HG03060 (cell line): Measurements from ENCODE around the gene CHSY1.

Experiments used
- ATAC-seq: cut with Tn5 transposase; IDR thresholded peaks from one replicate; pipeline ENCODE4 v1.9.1; 2021; ENCODE audit warnings: low read depth, moderate number of reproducible peaks; ENCODE audit not compliant: unreplicated experiment

The CHSY1 gene

DNA sequence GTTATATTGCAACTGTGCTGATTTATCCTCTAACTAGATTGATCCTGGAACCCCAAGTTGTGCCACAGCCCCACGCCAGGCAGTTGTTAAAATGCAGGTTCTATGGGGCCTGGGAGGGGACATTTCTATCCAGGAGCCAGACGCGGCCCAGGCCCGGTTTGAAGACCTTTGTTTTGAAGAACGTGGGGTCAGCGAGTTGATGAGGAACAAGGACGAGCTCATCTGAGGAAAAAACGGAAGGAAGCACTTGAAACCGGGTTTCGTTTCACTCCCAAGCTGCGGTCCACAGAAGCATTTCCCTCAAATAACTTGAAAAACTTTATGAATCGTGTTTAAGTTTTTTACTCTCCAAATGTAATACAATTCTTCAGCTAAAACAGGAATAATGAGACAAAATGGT is 76.4 kb downstream of the CHSY1 start:
- no peak for ATAC-seq

- no peak for ATAC-seq
These were observed 77.5 kb downstream of the CHSY1 start for GRCh38 chr15:101174152-101174920.

DNA sequence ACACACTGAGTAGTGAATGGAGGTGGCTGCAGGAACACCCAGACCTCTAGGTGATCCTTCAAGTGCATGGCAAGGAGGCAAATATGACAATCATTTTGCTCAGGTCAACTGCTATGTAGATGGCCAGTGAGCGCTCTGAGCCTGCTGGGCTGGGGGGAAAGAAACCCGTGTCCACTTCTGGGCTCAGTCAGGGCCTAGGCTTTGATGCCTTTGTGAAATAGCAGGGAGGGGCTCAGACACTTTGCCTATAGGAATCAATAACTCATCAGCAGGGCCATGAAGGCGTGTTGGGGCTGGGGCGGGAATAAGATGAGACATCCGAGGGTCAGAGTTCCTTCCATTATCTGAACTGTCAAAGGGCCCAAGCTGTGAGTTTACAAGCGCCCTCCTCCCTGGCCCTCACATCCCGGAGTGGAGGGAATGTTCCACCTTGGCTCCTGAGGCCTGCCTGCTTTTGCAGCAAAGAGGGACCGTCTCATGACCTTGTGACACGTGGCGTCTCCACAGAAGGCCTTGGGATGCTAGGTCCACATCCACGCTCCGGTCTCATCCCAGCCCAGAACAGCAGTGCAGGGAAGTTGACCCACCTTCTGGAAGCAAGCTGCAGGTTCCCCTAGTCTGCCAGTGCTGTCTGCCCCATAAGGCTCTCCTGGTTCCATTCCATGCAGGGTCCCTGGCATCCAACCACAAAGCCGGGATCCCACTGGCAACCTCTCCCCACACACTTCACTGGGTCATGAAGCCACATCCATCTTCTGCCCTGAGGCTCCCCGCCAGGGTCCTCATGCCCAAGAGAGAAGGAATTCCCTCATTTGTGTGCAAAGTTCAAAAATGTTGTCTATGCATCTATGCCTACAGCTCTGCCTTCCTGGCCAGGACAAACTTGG is 78.4 kb downstream of the CHSY1 start:
- ATAC-seq, result no peak

DNA sequence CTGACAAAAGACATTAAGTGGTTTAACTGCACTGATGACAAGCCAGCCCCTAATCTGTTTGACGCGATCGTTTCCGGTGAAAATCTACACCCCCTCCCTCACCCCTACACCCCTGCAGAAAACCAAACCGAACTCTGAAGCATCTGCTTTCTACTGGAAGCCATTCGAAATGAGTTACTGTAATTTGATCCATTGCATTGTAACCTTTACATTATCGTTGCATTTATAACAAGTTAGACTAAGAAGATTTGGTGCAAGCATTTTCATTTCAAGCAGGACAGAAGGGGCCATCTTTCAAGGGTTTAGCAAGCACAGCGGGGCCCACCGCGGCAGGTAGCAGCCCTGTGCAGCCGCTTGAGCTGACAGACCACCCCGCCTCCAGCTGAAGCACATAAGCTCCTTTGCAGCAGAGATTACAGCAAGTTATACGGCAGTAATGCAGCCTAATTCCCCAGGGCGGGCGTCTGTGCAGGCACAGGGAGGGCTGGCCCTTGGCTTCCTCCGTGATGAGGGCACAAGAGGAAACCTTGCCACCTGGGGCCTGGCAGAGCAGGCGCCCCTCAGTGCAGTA is 79.3 kb downstream of the CHSY1 start:
- no peak for ATAC-seq

DNA sequence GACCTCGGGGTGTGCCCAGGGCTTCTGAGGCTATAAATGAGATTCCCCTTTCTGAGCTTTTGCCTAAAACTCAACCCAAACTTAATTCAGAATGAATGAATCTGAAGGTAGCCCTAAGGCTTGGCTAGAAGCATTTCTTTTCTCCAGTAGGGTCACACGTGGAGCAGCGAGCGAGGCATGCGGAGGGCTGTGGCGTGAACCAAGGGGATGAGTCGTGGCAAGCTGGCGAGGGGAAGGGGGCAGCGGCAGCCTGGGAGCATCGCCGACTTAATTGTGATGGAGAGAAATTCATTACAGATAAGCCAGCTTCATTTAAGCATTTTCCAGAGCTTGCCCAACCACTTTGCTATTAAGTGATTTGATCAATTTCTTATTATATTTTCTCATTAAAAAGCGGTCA is 79.9 kb downstream of the CHSY1 start:
- ATAC-seq, result no peak

DNA sequence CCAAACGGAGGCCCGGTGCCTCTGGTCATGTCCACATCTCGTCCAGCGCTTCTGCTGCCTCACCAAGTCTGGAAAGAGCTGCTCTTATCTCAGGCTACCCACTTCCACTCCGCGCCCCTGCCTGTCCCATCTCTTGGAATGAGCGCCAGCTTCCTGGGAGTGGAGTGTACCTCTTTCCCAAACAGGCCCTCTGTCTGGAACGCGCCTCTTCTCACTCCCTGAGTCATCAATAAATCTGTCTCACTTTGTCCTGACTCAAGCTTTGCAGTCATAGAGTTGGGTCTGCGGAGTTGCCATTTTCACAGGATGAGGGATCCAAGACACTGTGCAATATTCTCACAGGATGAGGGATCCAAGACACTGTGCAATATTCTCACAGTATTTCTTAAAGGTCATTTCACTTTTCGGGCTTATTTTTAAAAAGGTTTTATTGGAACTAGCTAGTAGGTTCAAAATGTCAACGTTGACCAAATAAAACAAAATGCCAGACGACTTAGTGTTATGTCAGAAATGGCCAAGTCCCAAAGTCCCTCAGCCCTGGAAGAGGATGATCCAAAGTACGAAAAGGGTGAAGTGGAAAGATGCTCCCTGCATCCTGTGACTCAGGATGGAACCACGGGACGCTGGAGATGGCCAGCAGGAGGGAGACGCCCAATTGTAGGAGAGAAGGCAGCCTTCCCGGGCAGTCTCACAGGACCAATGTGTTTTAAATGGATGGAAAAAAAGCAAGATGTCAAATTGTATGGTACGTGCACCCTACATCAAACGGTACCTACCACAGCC is 81.1 kb downstream of the CHSY1 start:
- no peak for ATAC-seq

DNA sequence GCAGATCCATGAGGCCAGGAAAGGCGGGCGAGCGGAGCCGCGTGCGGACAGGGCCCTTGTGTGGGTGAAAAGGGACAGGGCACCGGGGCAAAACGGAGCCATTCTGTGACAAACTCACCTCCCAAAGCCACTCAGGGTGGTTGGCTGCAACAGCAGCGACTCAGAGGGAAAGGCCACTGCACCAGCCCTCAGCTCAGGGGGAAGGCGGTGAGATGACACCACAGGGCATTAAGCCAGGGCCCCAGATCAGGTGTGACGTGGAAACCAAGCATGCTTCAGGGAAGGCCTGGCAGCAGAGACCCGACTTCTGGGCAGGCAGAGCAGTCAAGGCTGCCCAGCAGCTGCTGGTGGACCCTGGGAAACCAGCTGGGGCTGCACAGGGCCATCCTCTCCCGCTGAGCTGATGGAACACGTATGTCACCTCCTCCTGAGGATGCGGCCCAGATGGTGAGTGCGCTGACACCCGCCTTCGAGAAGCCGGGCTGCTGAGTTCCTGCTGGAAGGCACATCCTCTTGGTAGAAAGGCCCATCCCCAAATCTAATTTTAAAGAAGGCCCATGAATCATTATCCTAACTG is 82.3 kb downstream of the CHSY1 start:
- no peak for ATAC-seq

- ATAC-seq, result no peak
These were observed 82.9 kb downstream of the CHSY1 start for GRCh38 chr15:101168898-101169494.

- no peak for ATAC-seq
These were observed 83.4 kb downstream of the CHSY1 start for GRCh38 chr15:101168463-101168824.

- ATAC-seq, result no peak
These were observed 83.9 kb downstream of the CHSY1 start for GRCh38 chr15:101167753-101168462.

DNA sequence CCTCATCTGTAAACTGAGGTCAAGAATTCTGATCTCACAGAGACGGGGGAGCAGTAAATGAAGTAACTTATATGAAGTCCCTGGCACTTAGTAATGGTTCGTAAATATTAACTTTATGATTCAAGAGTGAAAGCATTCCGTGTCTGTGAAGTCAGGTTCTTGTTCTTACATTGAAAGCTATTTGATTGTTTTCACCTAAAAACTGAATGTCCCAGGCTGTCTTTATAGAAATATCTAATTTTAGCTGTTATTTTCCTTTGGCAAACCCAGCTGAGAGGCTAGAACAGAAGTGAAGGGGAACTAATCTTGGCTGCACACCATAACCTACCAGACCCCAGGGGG is 84.5 kb downstream of the CHSY1 start:
- no peak for ATAC-seq

DNA sequence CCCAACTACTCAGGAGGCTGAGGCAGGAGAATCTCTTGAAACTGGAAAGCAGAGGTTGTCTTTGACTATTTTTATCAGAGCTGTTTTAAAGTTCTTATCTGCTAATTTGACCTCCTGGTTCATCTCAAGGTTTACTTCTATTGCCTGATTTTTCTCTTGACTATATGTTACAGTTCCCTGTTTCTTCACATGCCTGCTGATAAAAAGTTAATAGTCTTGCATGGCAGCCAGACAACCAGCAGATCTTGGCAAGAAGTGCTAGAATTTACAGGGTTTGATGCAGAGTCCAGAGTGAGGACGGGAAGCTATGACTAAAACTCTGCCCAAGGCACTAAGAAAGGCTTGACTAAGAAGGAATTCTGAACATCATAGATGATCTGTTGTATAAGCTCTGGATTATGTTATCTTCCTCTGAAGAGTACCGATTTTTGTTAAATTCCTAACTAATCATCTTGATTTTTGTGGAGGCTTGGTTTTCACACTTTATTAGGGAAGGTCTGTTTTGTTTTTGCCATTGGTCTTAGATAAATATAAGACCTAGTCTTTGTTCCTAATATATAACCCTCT is 85.9 kb downstream of the CHSY1 start:
- ATAC-seq, result no peak

- no peak for ATAC-seq
These were observed 89.0 kb downstream of the CHSY1 start for GRCh38 chr15:101162701-101163483.

DNA sequence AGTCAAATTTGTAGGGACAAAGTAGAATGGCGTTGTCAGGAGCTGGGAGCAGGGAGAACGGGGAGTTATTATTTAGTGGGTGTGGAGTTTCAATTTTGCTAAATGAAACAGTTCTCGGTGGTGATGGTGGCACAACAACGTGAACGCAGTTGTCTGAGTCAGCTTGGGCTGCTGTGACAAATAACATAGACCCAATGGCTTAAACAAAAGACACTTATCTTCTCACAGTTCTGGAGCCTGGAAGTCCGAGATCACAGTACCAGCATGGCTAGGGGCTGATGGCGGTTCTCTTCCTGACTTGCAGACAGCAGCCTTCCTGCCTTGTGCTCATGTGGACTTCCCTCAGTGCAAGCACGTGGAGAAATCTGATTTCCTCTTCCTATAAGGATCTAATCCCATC is 90.2 kb downstream of the CHSY1 start:
- ATAC-seq, result no peak

DNA sequence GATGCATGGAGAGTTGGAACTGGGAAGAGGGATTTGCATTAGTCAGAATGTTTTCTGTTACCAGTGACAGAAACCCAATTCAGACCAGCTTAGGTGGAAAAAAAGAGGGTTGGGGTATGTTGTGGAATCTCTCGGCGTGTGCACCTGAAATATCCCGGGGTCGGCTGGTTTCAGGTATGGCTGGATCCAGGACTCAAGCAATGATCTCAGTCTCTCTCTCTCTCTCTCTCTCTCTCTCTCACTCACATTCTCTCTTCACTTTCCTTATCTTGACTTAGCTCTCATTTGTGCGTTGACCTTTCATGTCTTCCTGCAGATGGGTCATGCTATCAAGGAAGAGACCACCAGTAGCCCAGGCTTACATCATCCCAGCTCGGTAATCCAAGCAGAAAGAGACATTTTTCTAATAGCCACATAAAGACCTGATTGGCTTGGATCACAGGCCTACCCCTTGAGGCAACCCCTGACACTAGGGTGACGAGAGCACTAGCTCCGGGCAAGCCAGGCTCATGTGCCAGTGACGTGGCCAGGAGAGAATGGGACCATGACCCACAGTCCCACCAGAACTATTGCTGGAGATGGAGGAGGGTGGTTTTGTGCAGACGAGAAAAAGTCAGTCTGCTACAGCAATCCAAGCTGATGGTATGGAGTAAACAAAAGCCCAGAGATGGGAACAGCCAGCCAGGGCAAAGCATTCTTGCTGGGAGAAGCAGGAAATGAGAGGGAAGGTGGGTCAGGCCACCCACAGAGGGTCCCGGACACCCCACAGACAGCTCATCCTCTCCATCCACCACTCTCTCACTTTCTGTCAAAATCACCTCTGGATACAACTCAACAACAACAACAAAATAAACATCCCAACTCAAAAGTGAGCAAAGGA is 91.7 kb downstream of the CHSY1 start:
- ATAC-seq, result no peak

DNA sequence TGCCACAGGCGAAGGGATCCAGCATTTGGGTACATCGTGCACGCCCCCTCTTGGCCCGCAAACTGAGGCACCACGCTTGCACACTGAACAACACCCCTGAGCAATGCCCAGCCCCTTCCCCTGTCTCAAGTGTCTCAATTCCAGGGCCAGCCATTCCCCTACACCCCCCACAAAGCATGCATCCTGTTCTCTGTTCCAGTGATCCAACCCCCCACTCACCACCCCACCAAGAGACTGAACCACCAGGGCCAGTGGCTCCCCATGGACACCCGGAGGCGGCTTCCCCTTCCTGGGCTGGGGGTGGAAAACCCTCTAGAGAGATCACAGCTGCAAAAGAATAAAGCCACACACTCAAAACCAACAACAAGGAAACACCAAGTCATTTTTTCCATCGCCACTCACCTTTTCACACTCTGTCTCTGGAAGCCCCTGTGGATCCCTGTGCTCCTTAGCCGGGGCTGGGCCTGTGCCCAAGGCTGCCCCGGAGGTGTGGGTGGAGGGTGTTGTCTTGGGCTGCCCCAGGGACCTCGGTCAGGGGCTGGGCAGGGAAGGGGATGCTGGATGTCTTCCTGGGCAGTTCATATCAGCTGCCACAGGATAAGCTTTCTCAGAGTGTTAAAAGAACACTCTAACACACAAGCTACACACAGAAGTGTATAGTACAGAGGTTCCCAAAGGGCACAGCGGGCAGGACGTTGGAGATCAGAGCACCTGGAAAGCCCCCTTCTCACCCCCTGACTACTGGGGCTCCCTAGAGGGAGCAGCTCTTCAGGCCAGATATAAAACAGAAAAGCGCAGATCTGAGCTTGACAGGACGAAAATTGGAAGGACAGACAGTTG is 92.5 kb downstream of the CHSY1 start:
- ATAC-seq, result no peak
